Measurements from ENCODE around the gene PSMC3.

GRCh38 chr11:47438721-47439120 lies 12.5 kb upstream of the PSMC3 start:
- TF ChIP-seq CTCF (IDR thresholded peaks at IDR 0.05; ENCODE audit: low read length) = no peak
- no peak for TF ChIP-seq EZH2 (IDR thresholded peaks at IDR 0.05; ENCODE audit: borderline replicate concordance, low read length)
